Loucy (cell line): ENCODE results near the gene PRKACB.

Experiments
- H2AFZ ChIP-seq: fragments of 200-600 bp; sonication (generic); 2 replicates; pipeline ENCODE4 v1.6.0; 2016; ENCODE audit warnings: antibody characterized with exemption, mild to moderate bottlenecking, low read length, moderate library complexity
- H3F3A ChIP-seq: fragments of 200-600 bp; 2 replicates; pipeline ENCODE4 v1.6.0; 2016; ENCODE audit warnings: antibody characterized with exemption, low read depth, mild to moderate bottlenecking
- H3K27me3 ChIP-seq: fragments of 200-600 bp; sonication (generic); 2 replicates; pipeline ENCODE4 v1.6.1; 2014; ENCODE audit warnings: low read length, mild to moderate bottlenecking; ENCODE audit not compliant: insufficient read depth, poor library complexity, severe bottlenecking
- H3K36me3 ChIP-seq: fragments of 200-600 bp; sonication (generic); 2 replicates; pipeline ENCODE4 v1.6.1; 2016; ENCODE audit warnings: low read length; ENCODE audit not compliant: insufficient read depth
- H3K4me1 ChIP-seq: fragments of 200-600 bp; sonication (generic); 2 replicates; pipeline ENCODE4 v1.5.1; 2014; ENCODE audit warnings: low read length, mild to moderate bottlenecking; ENCODE audit not compliant: insufficient read depth, poor library complexity, severe bottlenecking
- H3K4me2 ChIP-seq: fragments of 200-600 bp; sonication (generic); 2 replicates; pipeline ENCODE4 v1.6.0; 2014; ENCODE audit warnings: antibody characterized with exemption, low read length, low read depth, mild to moderate bottlenecking; ENCODE audit not compliant: poor library complexity, severe bottlenecking
- H3K4me3 ChIP-seq: fragments of 200-600 bp; sonication (generic); 2 replicates; pipeline ENCODE4 v1.5.1; 2014; ENCODE audit warnings: low read length, mild to moderate bottlenecking, mixed read lengths; ENCODE audit not compliant: poor library complexity, severe bottlenecking
- H3K79me2 ChIP-seq: fragments of 200-600 bp; sonication (generic); 2 replicates; pipeline ENCODE4 v1.6.1; 2014; ENCODE audit warnings: low read length; ENCODE audit not compliant: insufficient read depth
- H3K9ac ChIP-seq: fragments of 200-600 bp; sonication (generic); 2 replicates; pipeline ENCODE4 v1.6.0; 2014; ENCODE audit warnings: mild to moderate bottlenecking, low read depth, low read length, moderate library complexity; ENCODE audit not compliant: poor library complexity, severe bottlenecking
- H3K9me2 ChIP-seq: fragments of 200-600 bp; sonication (generic); replicated peaks from 2 replicates; pipeline ENCODE4 v1.6.1; 2016; ENCODE audit warnings: low read depth, low read length, mixed read lengths
- H3K9me3 ChIP-seq: fragments of 200-600 bp; sonication (generic); 2 replicates; pipeline ENCODE4 v1.6.1; 2014; ENCODE audit warnings: mild to moderate bottlenecking, antibody characterized with exemption, low read length, low read depth; ENCODE audit not compliant: insufficient read depth
- H4K20me1 ChIP-seq: fragments of 200-600 bp; sonication (generic); 2 replicates; pipeline ENCODE4 v1.6.0; 2014; ENCODE audit warnings: antibody characterized with exemption, low read length, mild to moderate bottlenecking; ENCODE audit not compliant: insufficient read depth, poor library complexity, severe bottlenecking
- EZH2phosphoT487 ChIP-seq: fragments of 200-600 bp; IDR thresholded peaks from 2 replicates; pipeline ENCODE4 v1.6.1; 2018; ENCODE audit warnings: antibody characterized with exemption, mild to moderate bottlenecking, moderate library complexity, borderline replicate concordance
- TF ChIP-seq, protein P1 (sequence below): fragments of 200-600 bp; sonication (generic); conservative IDR thresholded peaks from 2 replicates; pipeline ENCODE4 v1.5.1; 2014; ENCODE audit warnings: mild to moderate bottlenecking, antibody characterized with exemption, low read length

Gene PRKACB

DNA sequence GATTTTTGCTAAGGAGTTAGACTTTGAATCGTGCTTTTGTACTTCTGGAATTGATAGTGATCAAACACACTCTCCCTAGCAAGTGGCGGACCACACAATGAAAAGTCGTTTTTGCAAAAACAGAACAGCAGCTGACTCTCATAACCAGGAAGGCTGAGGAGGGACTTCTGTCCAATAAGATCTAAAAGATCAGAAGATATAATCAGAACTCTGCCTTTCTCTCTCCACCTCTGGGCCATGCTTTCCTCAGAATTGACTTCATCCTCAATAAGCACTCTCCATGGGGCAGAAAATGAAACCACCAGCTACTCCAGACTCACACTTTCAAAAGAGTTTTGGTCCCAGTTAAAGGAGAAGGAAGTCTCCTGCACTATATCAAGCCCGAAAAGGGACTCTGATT is 102.1 kb downstream of the PRKACB start:
- 0 out of 2 replicates have a peak, but pooled peaks cover 6% of the 10 kb centered on the region for H3K9me3 ChIP-seq
- H4K20me1 ChIP-seq: no peaks in the 10 kb centered on the region
- no peaks in the 10 kb centered on the region for H3K79me2 ChIP-seq
- H3K9ac ChIP-seq: peak overlapping the region; percentile 45
- no peaks in the 10 kb centered on the region for H3K27me3 ChIP-seq
- peaks cover 33% of the 10 kb centered on the region for H3K4me1 ChIP-seq
- peak overlapping the region; percentile 53 for H3K4me2 ChIP-seq
- TF ChIP-seq, protein P1, sequence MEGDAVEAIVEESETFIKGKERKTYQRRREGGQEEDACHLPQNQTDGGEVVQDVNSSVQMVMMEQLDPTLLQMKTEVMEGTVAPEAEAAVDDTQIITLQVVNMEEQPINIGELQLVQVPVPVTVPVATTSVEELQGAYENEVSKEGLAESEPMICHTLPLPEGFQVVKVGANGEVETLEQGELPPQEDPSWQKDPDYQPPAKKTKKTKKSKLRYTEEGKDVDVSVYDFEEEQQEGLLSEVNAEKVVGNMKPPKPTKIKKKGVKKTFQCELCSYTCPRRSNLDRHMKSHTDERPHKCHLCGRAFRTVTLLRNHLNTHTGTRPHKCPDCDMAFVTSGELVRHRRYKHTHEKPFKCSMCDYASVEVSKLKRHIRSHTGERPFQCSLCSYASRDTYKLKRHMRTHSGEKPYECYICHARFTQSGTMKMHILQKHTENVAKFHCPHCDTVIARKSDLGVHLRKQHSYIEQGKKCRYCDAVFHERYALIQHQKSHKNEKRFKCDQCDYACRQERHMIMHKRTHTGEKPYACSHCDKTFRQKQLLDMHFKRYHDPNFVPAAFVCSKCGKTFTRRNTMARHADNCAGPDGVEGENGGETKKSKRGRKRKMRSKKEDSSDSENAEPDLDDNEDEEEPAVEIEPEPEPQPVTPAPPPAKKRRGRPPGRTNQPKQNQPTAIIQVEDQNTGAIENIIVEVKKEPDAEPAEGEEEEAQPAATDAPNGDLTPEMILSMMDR: no peak
- no peak for TF ChIP-seq EZH2phosphoT487
- H3F3A ChIP-seq: peaks cover 3% of the 10 kb centered on the region; the same call in 1 of the 2 replicates
- peak overlapping the region; percentile 54 for H2AFZ ChIP-seq
- H3K4me3 ChIP-seq: peak overlapping the region; percentile 16
- H3K36me3 ChIP-seq: no peaks in the 10 kb centered on the region
- H3K9me2 ChIP-seq: no peaks in the 10 kb centered on the region

DNA sequence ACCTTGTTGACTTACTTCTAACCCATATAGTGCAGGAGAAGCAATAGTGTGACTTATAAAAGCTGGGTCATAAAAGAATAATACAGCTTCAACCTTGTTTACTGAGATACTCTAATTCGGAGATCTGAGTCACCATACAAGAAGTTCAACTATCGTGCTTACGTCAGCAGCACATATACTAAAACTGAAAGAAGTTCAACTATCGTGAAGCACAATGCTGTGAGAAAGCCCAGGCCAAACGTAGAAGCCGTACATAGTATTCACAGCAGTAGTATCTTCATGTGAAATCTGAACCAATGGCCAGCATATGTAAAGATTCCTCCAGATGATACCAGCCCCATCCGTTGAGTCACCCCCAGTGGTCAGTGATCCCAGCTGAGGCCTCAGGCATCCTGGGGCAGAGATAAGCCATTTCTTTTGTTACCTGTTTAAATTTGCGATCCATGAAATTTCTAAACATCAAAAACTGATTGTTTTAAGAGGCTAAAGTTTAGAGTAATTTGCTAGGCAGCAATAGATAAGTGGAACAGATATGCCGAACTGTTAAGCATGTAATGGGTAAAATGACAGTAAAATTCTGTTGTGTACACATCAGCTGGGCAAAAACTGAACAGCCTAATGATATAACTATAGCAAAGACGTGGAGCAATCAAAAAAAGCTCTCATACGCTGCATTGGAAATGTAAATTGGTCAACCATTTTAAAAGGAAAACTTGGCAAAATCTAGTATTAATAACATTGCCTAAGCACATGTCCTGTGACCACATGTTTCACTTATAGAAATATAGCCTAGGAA is 103.6 kb downstream of the PRKACB start:
- Histone ChIP-seq H3K36me3 (no peaks in the 10 kb centered on the region), H3F3A (peaks cover 2% of the 10 kb centered on the region; the same call in 1 of the 2 replicates), H4K20me1 (no peaks in the 10 kb centered on the region), H3K27me3 (no peaks in the 10 kb centered on the region), H3K4me1 (peaks cover 27% of the 10 kb centered on the region), H3K9me3 (peaks cover 6% of the 10 kb centered on the region; the same call in 1 of the 2 replicates), H3K4me2 (no peak overlapping the region), H2AFZ (no peak overlapping the region), H3K4me3 (no peak overlapping the region), H3K79me2 (no peaks in the 10 kb centered on the region), H3K9ac (no peak overlapping the region), H3K9me2 (no peaks in the 10 kb centered on the region)
- TF ChIP-seq, protein P1: no peak
- no peak for TF ChIP-seq EZH2phosphoT487

DNA sequence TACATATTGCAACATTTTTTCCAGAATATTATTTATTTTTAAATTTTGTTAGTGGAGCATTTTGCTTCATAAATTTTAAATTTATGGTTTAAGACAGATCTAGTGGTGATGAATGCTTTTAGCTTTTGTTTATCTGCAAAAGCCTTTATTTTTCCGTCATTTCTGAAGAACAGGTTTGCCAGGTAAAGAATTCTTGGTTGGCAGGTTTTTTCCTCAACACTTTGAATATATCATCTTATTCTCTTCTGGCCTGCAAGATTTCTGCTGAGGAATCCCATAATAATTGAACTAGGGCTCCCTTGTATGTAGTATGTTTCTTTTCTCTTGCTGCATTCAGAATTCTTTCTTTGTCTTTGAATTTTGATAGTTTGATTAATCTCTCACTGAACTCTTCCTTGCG is 106.6 kb downstream of the PRKACB start:
- TF ChIP-seq, protein P1: no peak
- no peak for TF ChIP-seq EZH2phosphoT487
- H3K9me2 ChIP-seq: no peaks in the 10 kb centered on the region
- H3K4me1 ChIP-seq: peaks cover 9% of the 10 kb centered on the region
- no peaks in the 10 kb centered on the region for H4K20me1 ChIP-seq
- no peak overlapping the region for H3K4me3 ChIP-seq
- no peaks in the 10 kb centered on the region for H3K27me3 ChIP-seq
- no peaks in the 10 kb centered on the region for H3K36me3 ChIP-seq
- no peak overlapping the region for H3K4me2 ChIP-seq
- H2AFZ ChIP-seq: no peak overlapping the region
- no peak overlapping the region for H3K9ac ChIP-seq
- H3K9me3 ChIP-seq: peaks cover 6% of the 10 kb centered on the region; the same call in 1 of the 2 replicates
- H3K79me2 ChIP-seq: no peaks in the 10 kb centered on the region
- no peaks in the 10 kb centered on the region for H3F3A ChIP-seq
